ENCODE results near the gene PTH.

Gene PTH

DNA sequence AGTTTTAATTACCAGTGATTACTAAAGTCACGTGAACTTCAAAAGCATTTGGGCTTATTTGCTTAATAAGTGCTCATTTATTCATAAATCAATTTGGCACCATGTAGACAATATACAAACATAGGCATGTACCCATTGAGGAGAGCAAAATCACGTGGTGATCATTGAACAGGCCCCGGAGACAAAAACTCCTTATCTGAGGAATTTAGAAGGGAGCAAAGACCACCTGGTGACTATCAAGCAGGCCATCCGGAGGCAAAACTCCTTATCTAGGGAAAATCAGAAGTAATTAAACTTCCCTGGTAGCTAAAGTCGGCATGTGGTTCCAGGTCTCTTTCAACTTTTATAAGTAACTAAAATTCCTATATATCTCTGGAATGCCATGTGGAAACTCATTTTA, 27.0 kb downstream of the PTH start:
- TF ChIP-seq, protein P1, sequence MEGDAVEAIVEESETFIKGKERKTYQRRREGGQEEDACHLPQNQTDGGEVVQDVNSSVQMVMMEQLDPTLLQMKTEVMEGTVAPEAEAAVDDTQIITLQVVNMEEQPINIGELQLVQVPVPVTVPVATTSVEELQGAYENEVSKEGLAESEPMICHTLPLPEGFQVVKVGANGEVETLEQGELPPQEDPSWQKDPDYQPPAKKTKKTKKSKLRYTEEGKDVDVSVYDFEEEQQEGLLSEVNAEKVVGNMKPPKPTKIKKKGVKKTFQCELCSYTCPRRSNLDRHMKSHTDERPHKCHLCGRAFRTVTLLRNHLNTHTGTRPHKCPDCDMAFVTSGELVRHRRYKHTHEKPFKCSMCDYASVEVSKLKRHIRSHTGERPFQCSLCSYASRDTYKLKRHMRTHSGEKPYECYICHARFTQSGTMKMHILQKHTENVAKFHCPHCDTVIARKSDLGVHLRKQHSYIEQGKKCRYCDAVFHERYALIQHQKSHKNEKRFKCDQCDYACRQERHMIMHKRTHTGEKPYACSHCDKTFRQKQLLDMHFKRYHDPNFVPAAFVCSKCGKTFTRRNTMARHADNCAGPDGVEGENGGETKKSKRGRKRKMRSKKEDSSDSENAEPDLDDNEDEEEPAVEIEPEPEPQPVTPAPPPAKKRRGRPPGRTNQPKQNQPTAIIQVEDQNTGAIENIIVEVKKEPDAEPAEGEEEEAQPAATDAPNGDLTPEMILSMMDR (conservative IDR thresholded peaks at IDR 0.05; ENCODE audit: low read depth, low read length): no peak
- H3K4me3 ChIP-seq (ENCODE audit: low read length): no peak overlapping the region
- DNase-seq (ENCODE audit: low read depth): no peak

DNA sequence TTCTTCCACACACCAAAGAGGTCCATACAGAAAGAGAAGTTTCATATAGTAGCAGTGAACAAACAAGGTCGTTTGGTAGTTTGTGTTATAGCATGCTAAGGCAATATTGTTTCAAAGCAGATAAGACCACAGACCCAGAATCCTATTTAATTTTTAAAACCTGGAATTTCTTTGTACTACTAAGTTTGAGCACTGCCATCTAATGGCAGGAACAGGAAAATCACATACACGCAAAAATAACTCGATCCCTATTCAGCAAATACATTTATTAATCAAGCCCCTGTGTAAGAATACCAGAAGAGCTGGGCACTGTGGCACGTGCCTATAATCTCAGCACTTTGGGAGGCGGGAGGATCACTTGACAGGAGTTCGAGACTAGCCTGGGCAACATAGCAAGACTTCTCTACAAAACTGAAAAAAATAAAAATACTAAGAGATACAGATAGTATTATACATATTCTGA, 29.9 kb downstream of the PTH start:
- TF ChIP-seq, protein P1 (conservative IDR thresholded peaks at IDR 0.05; ENCODE audit: low read depth, low read length): peak; percentile 66
- no peak overlapping the region for H3K4me3 ChIP-seq (ENCODE audit: low read length)
- DNase-seq (ENCODE audit: low read depth): no peak

DNA sequence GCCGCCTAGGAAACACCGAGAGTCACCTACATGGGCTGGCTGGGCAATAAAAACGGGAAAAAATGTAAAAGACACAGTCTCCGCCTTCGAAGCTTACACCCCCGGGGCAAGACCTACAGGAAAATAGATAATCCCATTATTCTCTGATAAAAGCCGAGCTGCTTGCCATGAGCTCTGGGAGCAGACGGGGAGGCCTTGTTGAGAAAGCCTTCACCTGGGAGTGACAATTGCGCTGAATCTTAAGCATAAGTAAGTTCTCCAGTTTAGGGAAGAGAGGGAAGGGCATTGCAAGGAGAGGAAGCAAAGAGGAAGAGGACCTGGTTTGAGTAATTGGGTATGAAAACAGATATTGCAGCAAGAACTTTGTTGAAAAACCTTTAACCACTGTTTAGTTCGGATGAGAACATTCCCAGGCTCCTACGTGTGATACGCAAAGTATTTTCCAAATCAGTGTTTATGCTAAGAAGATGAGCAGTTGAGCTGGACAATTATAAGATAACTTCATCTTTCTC, 32.0 kb downstream of the PTH start:
- no peak for DNase-seq (ENCODE audit: low read depth)
- TF ChIP-seq, protein P1 (conservative IDR thresholded peaks at IDR 0.05; ENCODE audit: low read depth, low read length): no peak
- H3K4me3 ChIP-seq (ENCODE audit: low read length): peak overlapping the region; percentile 90

DNA sequence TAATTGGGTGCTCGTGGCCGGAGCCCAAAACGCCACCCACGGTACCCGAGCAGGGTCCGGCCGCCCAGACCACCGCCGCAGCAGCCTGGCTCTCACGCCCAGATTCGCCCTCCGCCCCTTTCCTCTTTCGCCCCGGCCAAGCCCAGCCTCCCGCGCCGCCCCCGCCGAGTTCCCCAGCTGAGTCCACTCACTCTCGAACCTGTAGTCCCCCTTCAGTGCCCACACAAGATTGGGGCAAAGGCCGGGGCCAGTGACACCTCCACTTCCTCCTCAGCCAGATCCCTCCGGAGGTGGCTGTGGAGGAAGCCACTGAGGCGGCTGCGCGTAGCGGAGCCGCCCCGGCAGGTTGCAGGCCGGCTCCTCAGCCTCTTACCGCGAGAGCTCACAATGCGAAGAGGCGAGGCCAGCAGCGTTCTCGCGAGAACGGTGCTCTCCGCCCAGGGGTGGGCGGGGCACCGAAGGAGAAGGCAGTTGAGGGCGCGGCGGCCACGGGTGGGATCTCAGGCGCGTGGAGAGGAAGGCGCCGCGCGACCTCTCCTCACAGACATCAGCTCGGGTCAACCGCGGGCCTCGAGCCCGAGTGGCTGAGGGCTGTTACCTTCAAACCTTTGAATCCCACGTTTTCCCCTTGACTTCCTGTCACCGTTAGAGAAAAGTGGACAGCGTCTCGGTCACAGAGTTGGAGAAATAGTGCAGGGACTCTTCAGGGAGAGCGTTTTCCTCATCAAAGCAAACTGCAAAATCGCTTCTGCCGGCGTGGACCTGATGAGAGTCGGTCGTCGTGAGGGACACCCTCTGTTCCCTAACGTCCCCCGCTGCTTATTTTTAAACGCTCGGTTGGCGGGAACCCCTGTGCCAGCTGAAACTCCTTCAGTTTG, 32.7 kb downstream of the PTH start, which contains the start of gene BTBD10:
BTBD10 (minus strand) TSS at position 322 of the 878 bp plus-strand sequence. CDS start 18,098 bp downstream, outside the sequence.
- DNase-seq (ENCODE audit: low read depth): peak; percentile 76
- peak within 1 kb of the TSS; percentile 90 for H3K4me3 ChIP-seq (ENCODE audit: low read length)
- TF ChIP-seq, protein P1 (conservative IDR thresholded peaks at IDR 0.05; ENCODE audit: low read depth, low read length): no peak

DNA sequence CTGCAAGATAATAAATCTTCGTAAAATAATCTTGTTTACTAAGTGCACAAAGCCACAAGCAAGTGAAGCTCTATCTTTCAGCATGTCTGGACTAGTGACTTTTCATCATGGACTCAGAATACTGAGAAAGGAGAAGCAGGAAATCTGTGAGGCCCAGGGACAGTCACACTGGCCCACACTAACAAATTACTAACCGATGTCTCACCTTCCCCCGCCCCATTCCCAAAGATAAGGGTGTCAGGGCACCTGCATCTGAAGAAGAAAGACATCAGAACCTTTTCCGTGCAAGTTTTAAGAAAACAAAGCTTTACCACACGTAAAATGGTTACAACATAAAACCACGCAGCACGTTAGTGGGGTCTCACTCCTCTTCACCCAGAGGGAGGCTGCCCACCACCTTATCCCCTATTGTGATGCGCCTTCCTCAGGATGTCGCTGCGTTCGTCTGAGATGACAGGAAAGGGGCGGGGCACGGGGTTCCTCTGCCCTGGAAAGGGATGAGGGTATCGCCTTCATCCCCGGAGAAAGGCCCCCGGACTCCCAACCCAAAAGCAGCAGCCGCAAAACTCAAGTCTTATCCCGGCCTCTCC, 33.4 kb downstream of the PTH start:
- H3K4me3 ChIP-seq (ENCODE audit: low read length): peak overlapping the region; percentile 90
- TF ChIP-seq, protein P1 (conservative IDR thresholded peaks at IDR 0.05; ENCODE audit: low read depth, low read length): no peak
- no peak for DNase-seq (ENCODE audit: low read depth)

DNA sequence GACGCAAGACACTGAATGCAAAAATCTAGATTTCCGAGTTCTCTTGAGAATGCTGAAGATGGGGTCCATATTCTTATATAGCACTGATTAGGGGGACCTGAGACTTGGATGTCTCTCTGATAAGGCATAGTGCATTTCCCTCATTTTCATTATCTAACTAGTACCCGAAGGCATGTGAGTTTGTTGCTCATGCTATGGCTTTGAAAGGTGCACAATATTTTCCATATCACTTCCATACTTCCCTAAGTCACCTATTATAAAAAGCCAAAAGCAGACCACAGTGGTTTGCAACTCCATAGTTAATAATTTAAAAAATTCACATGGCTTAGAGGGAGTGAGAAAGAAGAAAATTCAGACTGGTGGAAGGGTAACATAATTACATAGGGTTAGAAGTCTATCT, 34.5 kb downstream of the PTH start:
- no peak overlapping the region for H3K4me3 ChIP-seq (ENCODE audit: low read length)
- no peak for DNase-seq (ENCODE audit: low read depth)
- TF ChIP-seq, protein P1 (conservative IDR thresholded peaks at IDR 0.05; ENCODE audit: low read depth, low read length): no peak
